GM12891 (cell line): ENCODE data around the gene PAM16.
A peak's percentile ranks its signal among the peaks of the same experiment; 100 is the strongest.

Experiments
- DNase-seq: peaks from one replicate; pipeline ENCODE4 v3.0.0; 2011; ENCODE audit warnings: low spot score; ENCODE audit not compliant: insufficient read length
- FAIRE-seq: peaks from 2 replicates; lab custom pipeline; 2011; peaks lifted over from hg19 to GRCh38; lab: Jason Lieb, UNC
- PAX5 ChIP-seq: IDR thresholded peaks from 2 replicates; pipeline ENCODE4 v1.6.1; 2011; ENCODE audit warnings: low read length, moderate library complexity, mild to moderate bottlenecking; ENCODE audit not compliant: insufficient read depth, severe bottlenecking
- POLR2A ChIP-seq: IDR thresholded peaks from 2 replicates; pipeline ENCODE4 v1.6.1; 2011; ENCODE audit warnings: low read depth, low read length, control low read depth
- POLR2AphosphoS5 ChIP-seq: IDR thresholded peaks from 2 replicates; pipeline ENCODE4 v1.6.1; 2011; ENCODE audit warnings: low read depth, low read length, control low read depth
- POU2F2 ChIP-seq: IDR thresholded peaks from 2 replicates; pipeline ENCODE4 v1.6.1; 2011; ENCODE audit warnings: low read depth, mild to moderate bottlenecking, control low read depth, low read length, moderate library complexity
- SPI1 ChIP-seq: IDR thresholded peaks from 2 replicates; pipeline ENCODE4 v1.6.1; 2011; ENCODE audit warnings: low read depth, low read length, control low read depth
- TAF1 ChIP-seq: IDR thresholded peaks from 2 replicates; pipeline ENCODE4 v1.6.1; 2011; ENCODE audit warnings: low read depth, low read length, control low read depth

The PAM16 gene

GRCh38 chr16:4320571-4321137 lies 30.5 kb downstream of the PAM16 start:
- DNase-seq (no peak), FAIRE-seq (no peak)
- no peak for TF ChIP-seq SPI1
- no peak for TF ChIP-seq POLR2AphosphoS5
- no peak for TF ChIP-seq TAF1
- no peak for TF ChIP-seq POU2F2
- TF ChIP-seq PAX5: no peak
- TF ChIP-seq POLR2A: no peak

DNA sequence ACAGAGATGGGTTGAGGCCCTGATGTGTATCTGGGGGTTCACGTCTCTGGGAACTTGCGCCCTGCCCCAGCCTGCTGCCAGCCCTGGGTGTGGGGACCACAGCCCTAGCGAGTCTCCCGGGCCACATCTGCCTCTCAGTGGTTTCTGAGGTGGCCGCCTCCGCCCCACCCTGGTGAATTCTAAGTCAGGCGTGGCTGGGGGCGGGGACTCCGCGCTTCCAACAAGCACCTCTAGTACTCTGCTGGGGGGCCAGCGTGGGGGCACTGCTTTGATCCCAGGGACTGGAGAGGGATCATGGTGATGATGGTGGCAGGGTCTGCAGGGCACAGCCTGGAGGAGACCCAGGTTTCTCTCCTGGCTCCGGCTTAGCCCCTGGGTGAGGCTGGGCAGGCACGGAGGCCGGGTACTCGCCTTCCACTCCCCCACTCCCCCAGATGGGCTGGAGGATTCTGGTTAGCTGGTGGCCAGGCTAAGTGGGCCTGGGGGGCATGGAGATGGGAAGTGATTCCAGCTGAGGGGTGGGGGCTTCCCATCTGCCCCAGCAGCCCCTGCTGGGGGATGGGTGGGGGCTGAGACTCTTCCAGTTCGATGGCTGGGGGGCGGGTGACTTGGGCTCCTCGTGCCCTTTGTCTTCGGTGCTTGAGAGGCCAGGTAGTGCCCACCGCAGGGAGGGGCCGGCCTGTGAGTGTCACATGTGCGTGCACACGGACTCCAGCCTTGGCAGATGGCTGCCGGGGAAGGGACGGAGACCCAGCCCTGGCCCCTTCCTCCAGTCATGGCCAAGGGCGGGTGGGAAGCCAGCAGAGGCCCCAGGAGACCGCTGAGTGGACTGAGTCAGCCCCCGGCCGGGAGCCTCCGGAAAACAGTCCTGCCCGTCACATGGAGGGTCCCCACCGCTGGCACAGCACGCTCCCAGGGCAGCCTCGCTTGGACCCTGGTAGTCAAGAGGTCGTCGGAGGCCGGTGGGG lies 31.4 kb downstream of the PAM16 start:
- DNase-seq (peak; percentile 76), FAIRE-seq (peak; percentile 75)
- TF ChIP-seq SPI1 (no peak), PAX5 (no peak), TAF1 (no peak), POLR2AphosphoS5 (no peak), POU2F2 (no peak), POLR2A (no peak)

GRCh38 chr16:4318967-4319366 lies 32.2 kb downstream of the PAM16 start:
- DNase-seq: no peak
- TF ChIP-seq PAX5: no peak
- no peak for TF ChIP-seq POLR2A
- TF ChIP-seq TAF1: no peak
- TF ChIP-seq SPI1: no peak
- no peak for TF ChIP-seq POU2F2
- TF ChIP-seq POLR2AphosphoS5: no peak
- FAIRE-seq: no peak

GRCh38 chr16:4318451-4318910 lies 32.6 kb downstream of the PAM16 start:
- DNase-seq (no peak), FAIRE-seq (no peak)
- no peak for TF ChIP-seq PAX5
- no peak for TF ChIP-seq POLR2AphosphoS5
- TF ChIP-seq POU2F2: no peak
- TF ChIP-seq SPI1: no peak
- no peak for TF ChIP-seq TAF1
- TF ChIP-seq POLR2A: no peak

- no peak for FAIRE-seq
- TF ChIP-seq SPI1: no peak
- no peak for TF ChIP-seq TAF1
- no peak for DNase-seq
Measured at GRCh38 chr16:4317532-4318450, 33.3 kb downstream of the PAM16 start.

DNA sequence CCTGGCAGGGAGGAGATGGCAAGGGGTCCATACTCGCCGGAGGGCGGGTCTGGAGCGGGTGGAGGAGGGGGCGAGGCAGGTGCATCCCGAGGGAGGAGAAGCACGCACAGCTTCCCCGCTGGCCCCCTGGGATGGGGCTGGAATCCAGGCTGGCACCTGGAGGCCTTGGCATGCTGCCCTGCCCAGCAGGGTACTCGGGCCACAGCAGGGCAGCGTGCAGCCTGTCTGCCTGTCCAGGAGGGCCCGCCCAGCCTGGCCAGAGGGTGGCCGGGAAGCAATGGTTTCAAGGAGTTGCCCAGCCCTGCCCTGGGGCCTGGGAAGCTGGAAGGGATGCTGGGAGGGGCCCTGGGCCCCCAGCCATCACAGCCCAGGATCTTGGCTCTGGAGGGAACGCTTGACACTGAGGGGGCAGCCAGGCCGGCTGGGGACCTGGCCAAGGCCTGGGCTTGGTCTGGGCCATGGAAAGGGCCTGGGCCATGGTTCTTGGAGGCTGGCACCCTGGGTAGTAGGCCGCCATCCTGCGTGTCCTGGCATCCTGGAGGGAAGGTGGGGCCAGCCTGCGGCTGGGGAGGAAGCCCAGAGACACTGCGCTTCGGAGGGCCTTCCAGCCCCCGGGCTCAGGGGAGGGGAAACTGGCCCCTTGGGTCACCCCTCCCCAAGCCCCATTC lies 34.1 kb downstream of the PAM16 start:
- TF ChIP-seq POLR2A (no peak), PAX5 (no peak), SPI1 (no peak), POU2F2 (no peak), POLR2AphosphoS5 (no peak), TAF1 (no peak)
- no peak for DNase-seq
- FAIRE-seq: no peak

DNA sequence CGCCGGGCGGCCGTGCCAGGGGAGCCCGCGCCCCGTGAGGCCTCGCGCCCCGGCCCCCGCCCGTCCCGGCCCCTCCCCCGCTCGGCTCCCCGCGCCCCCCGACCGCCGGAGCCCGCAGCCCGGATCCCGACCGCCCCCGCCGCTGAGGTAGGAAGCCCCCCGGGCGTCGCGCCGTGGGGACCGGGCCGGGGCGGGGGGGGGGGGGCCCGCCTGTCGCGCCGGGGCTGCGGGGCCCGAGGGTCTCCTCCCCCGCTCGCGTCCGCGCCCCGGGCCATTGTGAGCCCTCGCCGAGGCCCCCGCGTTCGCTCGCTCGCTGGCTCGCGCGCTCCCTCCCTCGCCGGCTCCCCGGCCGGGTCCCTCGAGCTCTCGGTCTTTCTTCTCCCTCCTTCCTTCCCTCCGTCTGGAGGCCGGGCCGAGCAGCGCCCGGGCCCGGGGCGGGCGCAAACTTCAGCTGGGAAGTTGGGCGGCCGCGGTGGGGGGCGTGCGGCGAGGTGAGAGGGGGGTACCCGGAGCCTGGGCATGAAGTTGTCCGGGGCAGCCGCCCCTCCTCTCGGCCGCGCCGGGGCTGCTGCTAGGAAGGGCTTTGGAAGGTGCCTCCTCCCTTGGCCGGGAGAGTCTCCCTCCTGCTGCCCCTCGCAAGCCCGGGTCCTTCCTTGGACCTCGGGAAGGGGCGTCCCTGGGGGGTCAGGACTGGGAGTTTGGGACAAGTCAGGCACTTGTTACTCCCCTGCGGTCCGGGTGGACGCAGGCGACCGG lies 34.8 kb downstream of the PAM16 start:
- TF ChIP-seq POLR2AphosphoS5: no peak
- TF ChIP-seq PAX5: no peak
- TF ChIP-seq POLR2A: no peak
- no peak for TF ChIP-seq SPI1
- TF ChIP-seq POU2F2: no peak
- no peak for TF ChIP-seq TAF1
- DNase-seq (no peak), FAIRE-seq (no peak)
